ENCODE measurements around the gene ZNF35. TPM values are rescaled to one million over a fixed set of nuclear protein-coding genes. Genes with fewer than 3 reads are reported as not detected.

Gene ZNF35
- total RNA-seq, 2 experiments from 2014 or later: 0.52 to 0.59 TPM

GRCh38 chr3:44659434-44659833 is 10.9 kb downstream of the ZNF35 start:
- H3K9me3 ChIP-seq (ENCODE audit: control insufficient read depth in 1 of 2, insufficient read depth in 1 of 2, low read length in 2 of 2): peaks cover 27 to 35% of the 10 kb centered on the region in 2 experiments
- Mint-ChIP-seq H3K4me1 (ENCODE audit: low read depth) (no peaks in the 10 kb centered on the region), H3K27me3 (no peaks in the 10 kb centered on the region), H3K36me3 (ENCODE audit: low read depth) (peaks cover 84% of the 10 kb centered on the region), H3K4me3 (no peak overlapping the region), H3K27ac (no peak overlapping the region), H3K9me3 (peaks cover 23% of the 10 kb centered on the region)
- TF ChIP-seq CTCF (IDR thresholded peaks at IDR 0.05): no peak
- H3K4me3 ChIP-seq (ENCODE audit: low read length): no peak overlapping the region
- CTCF ChIA-PET: no interaction called here
- intact Hi-C loops (cut with DNase I, micrococcal nuclease): no loop called here
- no peak overlapping the region for H3K27ac ChIP-seq (ENCODE audit: low read depth in 1 of 2, low read length in 2 of 2)
- no peaks in the 10 kb centered on the region for H3K27me3 ChIP-seq (ENCODE audit: control insufficient read depth in 1 of 2, insufficient read depth in 2 of 2, low read length in 2 of 2)
- DNase-seq: no peak
- ATAC-seq (ENCODE audit: poor library complexity): no peak
- POLR2A ChIA-PET: no interaction called here
- H3K36me3 ChIP-seq (ENCODE audit: insufficient read depth, low read length): peaks cover 19% of the 10 kb centered on the region
- H3K4me1 ChIP-seq (ENCODE audit: insufficient read depth, low read length): no peaks in the 10 kb centered on the region

- DNase-seq (no peak), ATAC-seq (ENCODE audit: poor library complexity) (no peak)
- no peak overlapping the region for H3K27ac ChIP-seq (ENCODE audit: low read depth in 1 of 2, low read length in 2 of 2)
- H3K27ac Mint-ChIP-seq: no peak overlapping the region
- no peaks in the 10 kb centered on the region for H3K4me1 Mint-ChIP-seq (ENCODE audit: low read depth)
- no peaks in the 10 kb centered on the region for H3K27me3 Mint-ChIP-seq
- no peak for TF ChIP-seq CTCF (IDR thresholded peaks at IDR 0.05)
- peaks cover 19% of the 10 kb centered on the region for H3K36me3 ChIP-seq (ENCODE audit: insufficient read depth, low read length)
- peaks cover 21% of the 10 kb centered on the region for H3K9me3 Mint-ChIP-seq
- peaks cover 81% of the 10 kb centered on the region for H3K36me3 Mint-ChIP-seq (ENCODE audit: low read depth)
- H3K4me1 ChIP-seq (ENCODE audit: insufficient read depth, low read length): no peaks in the 10 kb centered on the region
- H3K4me3 ChIP-seq (ENCODE audit: low read length): no peak overlapping the region
- intact Hi-C loops (cut with DNase I, micrococcal nuclease): no loop called here
- POLR2A ChIA-PET: no interaction called here
- CTCF ChIA-PET: no interaction called here
- H3K27me3 ChIP-seq (ENCODE audit: control insufficient read depth in 1 of 2, insufficient read depth in 2 of 2, low read length in 2 of 2): no peaks in the 10 kb centered on the region
- no peak overlapping the region for H3K4me3 Mint-ChIP-seq
- H3K9me3 ChIP-seq (ENCODE audit: control insufficient read depth in 1 of 2, insufficient read depth in 1 of 2, low read length in 2 of 2): peaks cover 23 to 41% of the 10 kb centered on the region in 2 experiments
These were observed 12.7 kb downstream of the ZNF35 start for GRCh38 chr3:44661189-44661588.

DNA sequence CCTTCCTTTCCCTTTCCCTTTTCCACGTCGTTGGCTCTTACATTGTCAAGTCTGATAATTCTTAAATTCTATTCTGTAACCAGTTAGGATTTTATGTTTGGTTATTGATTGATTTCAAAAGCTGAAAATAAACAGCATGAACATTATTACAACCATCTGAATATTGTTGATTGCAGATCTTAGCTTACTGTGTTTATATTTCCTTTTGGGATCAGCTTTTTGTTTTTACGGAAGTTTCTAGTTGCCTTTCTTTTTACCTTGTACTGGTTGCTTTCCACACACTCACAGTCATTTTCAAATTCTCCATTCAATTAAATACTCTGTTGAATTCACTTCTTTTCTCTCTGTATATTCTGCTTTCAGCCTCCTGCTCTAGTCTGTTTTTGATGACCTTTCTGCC is 16.6 kb downstream of the ZNF35 start:
- H3K36me3 Mint-ChIP-seq (ENCODE audit: low read depth): peaks cover 48% of the 10 kb centered on the region
- no peak overlapping the region for H3K27ac Mint-ChIP-seq
- Histone ChIP-seq H3K36me3 (ENCODE audit: insufficient read depth, low read length) (no peaks in the 10 kb centered on the region), H3K4me3 (ENCODE audit: low read length) (no peak overlapping the region), H3K4me1 (ENCODE audit: insufficient read depth, low read length) (no peaks in the 10 kb centered on the region), H3K27me3 (ENCODE audit: control insufficient read depth in 1 of 2, insufficient read depth in 2 of 2, low read length in 2 of 2) (peaks cover 0 to under 1% of the 10 kb centered on the region in 2 experiments), H3K27ac (ENCODE audit: low read depth in 1 of 2, low read length in 2 of 2) (no peak overlapping the region), H3K9me3 (ENCODE audit: control insufficient read depth in 1 of 2, insufficient read depth in 1 of 2, low read length in 2 of 2) (peaks cover 16 to 18% of the 10 kb centered on the region in 2 experiments)
- ChIA-PET POLR2A (no interaction called here), CTCF (no interaction called here)
- H3K9me3 Mint-ChIP-seq: peaks cover 15% of the 10 kb centered on the region
- no peaks in the 10 kb centered on the region for H3K4me1 Mint-ChIP-seq (ENCODE audit: low read depth)
- intact Hi-C loops (cut with DNase I, micrococcal nuclease): no loop called here
- H3K4me3 Mint-ChIP-seq: no peak overlapping the region
- ATAC-seq (ENCODE audit: poor library complexity) (no peak), DNase-seq (no peak)
- H3K27me3 Mint-ChIP-seq: no peaks in the 10 kb centered on the region
- TF ChIP-seq CTCF (IDR thresholded peaks at IDR 0.05): no peak

Data from CD4-positive, alpha-beta T cell (primary cell).